Measurements from ENCODE around the gene RAB10.
"Not testable (repeated sequence)": the region's sequence is repeated elsewhere in the genome, so short reads cannot be mapped to it uniquely, and the experiment has no call there.

Gene RAB10

DNA sequence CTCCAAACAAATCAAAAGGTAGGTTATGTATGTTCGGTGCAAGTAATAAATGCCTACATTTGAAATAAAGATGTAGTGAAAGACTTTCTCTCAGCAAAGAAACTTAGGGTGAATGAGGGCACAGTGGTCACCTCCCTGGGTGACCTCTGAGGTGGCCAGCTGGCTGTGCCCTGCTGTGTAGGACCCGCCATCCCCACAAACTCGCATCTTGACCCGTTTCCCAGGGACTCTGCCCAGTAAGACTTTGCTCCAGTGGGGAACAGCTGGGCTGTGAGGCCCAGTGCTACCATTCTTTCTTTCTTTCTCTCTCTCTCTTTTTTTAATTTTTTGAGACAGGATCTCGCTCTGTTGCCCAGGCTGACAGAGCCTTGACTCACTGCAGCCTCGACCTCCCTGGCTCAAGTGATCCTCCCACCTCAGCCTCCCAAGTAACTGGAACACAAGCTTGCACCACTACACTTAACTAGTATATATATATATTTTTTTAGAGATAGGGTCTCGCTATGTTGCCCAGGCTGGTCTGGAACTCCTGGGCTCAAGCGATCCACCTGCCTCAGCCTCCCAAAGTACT is 130.8 kb downstream of the RAB10 start:
- DNase-seq, result no peak

DNA sequence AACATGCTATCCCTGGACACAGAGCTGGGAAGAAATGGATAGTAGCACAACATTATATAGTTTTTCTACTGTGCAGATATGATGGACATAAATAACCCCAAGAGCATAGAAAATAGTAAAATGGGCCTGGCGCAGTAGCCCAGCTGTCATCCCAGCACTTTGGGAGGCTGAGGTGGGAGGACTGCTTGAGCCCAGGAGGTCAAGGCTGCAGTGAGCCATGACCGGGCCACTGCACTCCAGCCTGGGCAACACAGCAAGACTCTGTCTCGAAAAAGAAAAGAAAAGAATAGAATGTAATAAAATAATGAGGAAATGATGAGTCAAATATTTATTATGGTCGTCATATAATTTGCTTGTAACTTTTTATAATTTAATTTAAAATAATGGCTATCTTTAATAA is 131.5 kb downstream of the RAB10 start:
- DNase-seq, result no peak

DNA sequence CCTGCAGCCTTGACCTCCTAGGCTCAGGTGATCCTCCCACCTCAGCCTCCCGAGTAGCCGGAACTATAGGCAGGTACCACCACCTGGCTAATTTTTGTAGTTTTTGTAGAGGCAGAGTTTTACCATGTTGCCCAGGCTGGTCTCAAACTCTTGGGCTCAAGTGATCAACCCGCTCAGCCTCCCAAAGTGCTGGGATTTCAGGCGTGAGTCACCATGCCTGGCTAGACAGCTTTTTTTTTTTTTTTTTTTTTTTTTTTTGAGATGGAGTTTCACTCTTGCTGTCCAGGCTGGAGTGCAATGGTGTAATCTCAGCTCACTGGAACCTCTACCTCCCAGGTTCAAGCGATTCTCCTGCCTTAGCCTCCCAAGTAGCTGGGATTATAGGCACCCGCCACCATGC is 132.7 kb downstream of the RAB10 start:
- not testable (repeated sequence) for DNase-seq

DNA sequence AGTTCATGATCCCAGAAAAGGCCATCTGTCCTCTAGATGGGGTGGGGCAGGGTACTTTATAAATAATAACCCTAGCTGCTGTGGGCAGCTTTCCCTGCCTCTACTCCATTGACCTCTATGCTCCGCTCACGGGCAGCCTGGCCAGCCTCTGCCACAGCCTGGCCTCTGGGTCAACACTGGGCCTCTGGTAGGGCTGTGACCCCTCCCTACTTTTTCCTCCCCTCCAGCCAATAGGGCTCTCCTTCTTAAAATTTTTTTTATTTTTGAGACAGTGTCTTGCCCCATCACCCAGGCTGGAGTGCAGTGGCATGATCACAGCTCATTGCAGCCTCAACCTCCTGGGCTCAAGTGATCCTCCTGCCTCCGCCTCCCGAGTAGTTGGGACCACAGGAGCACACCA is 134.9 kb downstream of the RAB10 start:
- no peak for DNase-seq

DNA sequence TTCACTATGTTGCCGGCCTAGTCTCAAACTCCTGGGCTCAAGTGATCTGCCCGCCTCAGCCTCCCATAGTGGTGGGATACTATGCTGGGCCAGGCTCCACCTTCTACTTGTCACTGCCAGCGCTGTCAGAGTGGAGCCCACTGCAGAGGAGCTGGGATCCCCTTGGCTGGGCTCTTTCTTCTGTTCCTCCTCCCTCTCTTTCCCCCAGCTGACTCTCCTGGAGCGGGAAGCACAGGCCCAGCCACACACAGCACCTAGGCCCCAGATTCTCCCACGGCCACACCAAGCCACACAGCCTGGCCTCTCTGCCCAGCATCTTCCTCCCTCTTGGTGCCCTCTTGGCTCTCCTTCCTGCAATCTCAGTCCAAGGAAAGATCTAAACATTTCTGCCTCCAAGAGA is 135.3 kb downstream of the RAB10 start:
- DNase-seq, result no peak

DNA sequence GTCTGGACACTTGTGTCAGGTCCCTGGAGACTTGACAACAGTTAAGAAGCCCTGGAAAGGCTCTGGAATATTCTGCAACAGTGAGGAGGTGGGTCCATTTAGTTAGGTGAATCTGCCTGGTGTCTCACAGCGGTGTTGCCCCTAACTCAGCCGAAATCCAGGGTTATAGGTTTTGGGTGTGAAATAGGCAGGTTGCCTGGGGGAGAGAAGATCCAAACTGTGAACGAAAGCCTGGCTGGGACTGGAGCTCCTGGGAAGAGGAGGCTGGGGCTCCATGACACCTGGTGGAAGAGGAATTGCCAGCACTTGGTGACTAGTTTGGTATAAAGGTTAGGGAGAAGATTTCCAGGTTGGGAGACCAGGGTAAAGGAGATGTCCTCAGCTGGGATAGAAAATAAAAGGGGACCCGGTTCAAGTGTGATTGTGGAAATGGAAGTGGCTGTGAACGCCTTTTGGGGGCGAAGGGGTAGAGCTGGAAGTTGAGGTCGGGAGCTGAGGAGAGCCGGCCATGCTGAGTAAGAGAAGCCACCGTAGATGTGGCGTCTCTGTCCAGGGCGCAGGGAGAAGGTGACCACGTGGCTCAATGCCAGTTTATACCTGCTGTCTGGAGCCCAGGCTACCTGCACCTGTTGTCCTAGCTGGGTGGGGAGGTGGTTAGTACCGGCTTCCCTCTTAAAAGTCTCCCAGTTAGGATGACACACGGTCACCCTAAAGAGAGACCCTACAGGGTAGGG is 136.0 kb downstream of the RAB10 start:
- DNase-seq, result no peak

DNA sequence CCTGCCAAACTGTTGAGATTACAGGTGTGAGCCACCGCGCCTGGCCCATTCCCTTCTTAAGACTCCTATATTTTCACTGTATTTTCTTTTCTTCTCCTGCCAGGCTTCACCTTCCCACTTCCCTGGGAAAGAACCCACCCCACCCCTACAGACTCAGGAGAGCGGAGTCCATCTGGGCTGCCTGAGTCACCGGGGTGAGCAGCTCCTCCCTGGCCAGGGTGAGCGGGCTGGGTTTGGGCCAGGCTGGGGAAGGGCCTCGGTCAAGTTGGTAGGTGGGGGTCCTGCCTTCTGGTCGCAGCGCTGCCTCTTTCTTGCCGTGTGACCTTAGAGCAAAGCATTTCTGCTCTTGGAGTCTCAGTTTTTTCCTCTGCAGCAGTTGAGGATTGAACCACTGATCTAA is 136.9 kb downstream of the RAB10 start:
- DNase-seq, result no peak

DNA sequence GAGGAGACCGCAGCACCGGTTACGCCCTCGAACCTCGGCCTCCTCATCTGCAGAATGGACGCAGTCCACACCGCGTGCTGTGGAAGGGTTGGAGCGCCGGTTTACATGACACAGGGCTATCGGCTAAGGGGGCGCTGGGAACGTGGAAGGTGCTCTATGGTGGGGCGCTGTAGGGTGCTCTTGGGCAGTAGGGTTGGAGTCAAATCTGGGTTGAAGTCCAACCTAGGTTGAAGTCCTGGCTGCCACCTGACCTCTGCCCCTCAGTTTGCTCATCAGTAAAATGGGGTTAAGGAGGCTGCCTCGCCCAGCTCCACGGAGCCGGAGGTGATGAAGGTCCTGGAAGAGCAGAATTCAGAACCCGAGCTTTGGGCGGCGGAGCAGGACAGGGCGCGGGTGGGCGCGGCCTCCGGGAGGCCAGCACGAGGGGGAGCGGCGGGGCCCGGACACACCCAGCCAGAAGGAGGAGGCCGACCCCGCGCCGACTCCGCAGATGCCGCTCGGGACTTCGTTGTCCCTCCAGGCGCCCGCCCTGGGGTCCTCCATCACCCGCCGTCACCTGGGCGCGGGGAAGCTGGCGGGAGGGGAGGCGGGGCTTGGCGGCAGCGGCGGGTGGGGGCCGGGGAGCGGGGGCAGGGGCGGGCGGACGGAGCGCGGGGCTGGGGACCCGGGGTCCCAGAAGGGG is 138.4 kb downstream of the RAB10 start:
- DNase-seq, result no peak

DNA sequence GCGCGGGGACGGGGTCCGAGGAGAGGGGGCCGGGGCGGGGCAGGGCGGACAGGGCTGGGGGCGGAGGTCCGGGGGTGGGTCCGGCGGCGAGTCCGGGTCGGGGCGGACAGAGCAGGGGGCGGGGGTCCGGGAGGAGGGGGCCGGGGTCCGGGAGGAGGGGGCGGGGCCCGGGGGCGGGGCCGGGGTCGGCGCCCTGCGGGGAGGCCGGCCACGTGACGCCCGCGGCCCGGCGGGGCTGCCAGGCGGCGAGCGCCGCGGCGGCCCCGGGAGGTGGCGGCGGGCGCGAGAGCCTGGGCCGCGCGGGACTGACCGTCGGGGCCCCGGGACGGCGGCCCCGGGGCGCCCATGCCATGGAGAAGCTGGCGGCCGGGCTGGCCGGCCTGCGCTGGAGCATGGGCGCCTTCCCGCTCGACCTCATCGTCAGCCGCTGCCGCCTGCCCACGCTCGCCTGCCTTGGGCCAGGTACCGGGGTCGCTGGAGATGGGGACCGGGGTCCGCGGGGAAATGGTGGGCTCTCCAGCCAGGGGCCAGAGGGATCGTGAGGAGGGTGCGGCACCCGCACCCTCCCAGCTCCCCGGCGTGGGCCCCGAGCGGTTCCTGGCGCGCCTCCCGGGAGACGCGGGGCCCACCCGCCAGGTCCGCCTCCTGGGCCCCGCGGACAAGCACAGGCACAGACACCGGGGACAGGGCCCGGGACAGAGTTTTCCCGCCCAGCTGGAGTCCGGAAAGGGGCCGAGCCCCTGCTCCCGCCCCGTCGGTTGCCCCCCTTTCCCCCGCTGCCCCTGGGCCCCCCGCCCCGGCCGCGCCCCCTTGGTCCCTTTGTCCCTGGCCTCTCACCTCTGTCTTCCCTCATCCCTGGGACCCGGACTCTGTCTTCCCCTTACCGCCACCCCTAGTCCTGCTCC is 139.2 kb downstream of the RAB10 start, which contains the start of gene GAREM2:
Gene GAREM2, plus strand, starts transcription at position 218 of the 905 bp plus-strand sequence. Its CDS starts 133 bp downstream, at position 351.
- no peak for DNase-seq

DNA sequence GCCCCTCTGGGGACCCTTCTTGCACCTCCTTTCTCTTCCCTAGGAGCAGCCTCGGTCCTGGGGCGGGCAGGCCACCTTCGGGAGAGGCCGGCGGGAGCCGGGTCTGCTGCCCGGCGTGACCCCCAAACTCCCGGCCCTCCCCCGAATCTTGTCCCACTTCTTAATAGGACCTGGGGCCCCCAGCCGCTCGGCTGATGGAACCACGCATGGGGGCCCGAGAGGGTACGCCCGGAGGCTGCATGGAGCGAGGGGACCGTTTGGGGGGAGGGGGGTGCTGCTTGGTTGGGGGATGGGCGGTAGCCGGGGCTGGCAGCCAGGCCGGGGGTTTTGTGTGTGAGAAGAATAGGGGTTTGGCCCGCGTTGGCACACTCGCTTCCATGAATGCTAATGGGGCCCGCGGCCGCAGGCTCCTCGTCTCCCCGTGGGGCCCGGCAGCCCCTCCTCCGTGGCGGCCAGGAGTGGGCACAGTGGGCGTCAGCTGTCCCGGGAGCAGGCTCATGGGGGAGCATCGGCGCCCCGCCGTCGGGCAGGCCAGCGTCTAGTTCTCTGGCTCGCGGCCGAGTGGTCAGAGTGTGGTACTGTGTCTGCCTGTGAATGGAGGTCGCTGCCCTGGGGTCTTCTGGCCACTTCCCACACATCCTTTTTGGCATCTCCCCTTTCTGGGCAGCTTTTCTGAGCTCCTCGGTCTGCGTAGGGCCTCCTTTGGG is 140.0 kb downstream of the RAB10 start:
- DNase-seq, result no peak

DNA sequence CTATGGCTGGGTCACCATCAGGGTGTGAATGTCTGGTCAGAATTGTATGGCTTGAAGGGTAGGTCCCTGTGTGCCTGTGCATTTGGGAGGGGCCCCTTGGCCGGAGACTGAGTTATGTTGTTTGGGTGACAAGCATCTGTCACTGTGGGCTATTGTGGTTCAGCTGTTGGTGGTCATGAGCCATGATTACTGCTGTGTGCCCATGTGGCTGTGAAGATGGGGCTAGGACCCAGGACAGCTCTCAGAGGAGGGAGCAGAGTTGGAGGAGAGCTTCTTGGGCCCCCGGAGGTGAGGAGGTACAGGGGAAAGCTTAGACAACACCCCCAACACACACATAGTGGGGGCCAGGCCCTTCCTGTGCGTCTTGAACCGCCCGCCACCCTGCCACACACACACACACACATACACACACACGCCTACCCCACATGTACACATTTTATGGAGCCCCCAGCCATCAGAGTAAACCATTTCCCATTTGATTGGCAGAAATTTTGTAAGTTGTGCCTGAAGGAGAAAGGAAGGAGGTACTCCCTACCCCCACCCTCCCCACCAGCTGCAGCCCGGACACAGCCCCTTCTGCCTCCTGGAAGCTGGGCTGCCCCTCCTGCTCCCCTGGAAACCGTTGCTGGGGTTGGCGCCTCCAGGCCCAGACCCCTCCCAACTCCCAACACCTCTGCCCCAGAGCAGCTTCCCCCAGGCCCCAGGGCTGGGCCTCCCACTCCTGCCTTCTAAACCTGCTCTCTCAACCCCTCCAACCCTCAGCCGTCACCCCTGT is 141.0 kb downstream of the RAB10 start:
- no peak for DNase-seq

DNA sequence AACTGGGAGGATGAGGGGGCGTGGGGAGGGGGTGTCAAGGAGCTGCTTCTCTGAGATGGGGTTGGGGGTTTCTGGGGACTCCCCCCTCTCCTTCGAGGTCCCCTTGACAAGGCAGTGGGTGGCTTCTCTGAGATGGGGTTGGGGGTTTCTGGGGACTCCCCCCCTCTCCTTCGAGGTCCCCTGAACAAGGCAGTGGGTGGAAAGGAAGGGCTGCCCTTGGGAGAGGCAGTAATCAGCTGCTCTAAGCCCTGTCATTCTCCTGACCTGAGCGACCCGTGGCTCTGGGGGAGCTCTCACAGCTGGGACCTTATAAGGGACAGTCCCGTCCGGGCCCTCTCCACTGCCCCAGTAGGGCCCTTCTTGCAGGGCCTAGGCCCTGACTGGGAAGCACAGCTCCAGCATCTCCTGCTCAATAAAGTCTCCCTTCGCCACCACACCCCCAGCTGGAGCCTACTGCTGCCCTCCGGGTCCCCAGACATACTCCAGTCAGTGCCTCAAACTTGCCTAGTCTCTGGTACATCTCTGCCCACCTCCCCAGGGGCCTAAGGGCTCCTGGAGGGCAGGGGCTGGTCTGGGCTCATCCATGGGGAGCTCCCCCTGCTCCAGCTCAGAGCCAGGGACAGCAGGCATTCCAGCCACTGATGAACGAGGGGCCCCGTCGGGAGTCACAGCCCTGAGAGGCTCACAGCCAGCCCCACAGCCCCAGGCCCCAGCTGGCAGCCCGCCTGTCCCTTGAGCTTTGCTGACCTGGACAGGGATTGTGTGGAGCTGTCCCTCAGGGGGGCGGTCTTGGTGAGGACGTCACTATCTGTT is 141.8 kb downstream of the RAB10 start:
- no peak for DNase-seq

DNA sequence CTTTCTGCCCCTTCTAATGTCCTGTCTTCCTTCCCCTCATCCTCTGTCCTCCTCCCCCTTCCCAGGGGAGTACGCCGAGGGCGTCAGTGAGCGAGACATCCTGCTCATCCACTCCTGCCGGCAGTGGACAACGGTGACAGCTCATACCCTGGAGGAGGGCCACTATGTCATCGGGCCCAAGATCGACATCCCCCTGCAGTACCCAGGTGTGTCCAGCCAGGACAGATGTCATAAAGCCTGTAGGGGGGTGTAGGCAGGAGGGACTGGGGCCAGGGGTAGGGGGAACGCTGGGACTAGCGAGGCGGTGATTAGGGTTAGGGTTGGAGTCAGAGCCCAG is 142.4 kb downstream of the RAB10 start:
- DNase-seq, result no peak

DNA sequence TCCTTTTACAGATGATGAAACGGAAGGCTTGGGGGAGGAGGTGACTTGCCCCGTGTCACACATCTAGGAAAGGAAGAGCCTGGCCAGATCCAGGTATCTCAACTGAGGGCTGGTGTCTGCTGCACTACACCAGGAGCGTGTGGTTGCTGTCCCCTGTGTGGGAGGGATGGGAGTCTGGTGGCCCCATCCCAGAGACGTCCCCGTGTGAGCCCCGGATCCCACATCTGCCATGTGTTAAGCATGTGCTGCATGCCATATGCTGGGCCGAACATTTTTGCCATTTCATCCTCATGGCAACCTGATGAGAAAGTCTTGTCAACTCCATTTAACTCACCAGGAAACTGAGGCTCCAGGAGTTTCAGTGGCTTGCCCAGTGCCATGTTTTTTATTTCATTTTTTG is 143.2 kb downstream of the RAB10 start:
- no peak for DNase-seq

DNA sequence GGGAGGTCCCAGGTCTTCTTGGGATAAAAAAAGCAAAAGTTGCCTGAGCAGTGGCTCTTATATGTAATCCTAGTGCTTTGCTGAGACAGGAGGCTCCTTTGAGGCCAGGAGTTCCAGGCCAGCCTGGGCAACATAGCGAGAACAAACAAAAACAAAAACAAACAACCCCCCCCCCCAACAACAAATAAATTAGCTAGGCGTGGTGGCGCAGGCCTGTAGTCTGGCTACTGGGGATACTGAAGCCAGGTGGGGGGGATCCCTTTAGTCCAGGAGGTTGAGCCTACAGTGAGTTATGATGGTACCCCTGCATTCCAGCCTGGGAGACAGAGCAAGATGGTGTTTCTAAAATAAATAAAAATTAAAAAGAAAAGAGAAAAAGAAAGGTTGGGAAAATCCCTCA is 144.4 kb downstream of the RAB10 start:
- no peak for DNase-seq

DNA sequence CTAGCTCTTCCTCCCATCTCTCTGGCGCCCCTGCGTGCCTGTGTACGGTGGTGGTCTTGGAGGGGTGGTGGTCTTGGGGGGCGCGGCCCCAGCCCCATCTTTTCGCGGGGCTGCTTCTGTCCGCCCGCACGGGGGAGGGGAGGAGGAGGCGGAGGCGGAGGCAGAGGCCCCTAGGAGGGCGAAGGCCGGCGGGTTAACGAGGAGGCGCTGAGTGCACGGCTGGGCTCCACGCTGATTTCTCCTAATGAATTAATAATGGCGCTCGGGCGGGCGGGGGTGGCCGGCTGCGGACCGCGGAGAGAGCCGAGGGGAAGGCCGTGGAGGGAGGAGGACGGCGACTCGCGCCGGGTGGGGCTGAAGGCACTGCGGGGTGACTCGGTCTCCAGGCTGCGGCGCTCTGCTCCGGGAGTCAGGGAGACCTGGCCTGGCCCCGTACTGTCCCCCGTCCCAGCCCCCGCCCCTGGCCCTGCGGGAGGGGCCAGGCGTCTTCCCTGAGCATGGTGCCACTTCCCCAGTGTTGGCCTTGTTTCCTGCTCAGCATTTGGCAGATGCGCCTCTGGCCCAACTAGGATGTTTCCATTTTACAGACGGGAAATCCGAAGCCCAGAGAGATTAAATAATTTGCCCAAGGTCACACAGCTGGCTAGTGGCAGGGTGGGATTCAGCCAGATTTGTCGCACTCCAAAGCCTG is 145.0 kb downstream of the RAB10 start:
- DNase-seq, result no peak

DNA sequence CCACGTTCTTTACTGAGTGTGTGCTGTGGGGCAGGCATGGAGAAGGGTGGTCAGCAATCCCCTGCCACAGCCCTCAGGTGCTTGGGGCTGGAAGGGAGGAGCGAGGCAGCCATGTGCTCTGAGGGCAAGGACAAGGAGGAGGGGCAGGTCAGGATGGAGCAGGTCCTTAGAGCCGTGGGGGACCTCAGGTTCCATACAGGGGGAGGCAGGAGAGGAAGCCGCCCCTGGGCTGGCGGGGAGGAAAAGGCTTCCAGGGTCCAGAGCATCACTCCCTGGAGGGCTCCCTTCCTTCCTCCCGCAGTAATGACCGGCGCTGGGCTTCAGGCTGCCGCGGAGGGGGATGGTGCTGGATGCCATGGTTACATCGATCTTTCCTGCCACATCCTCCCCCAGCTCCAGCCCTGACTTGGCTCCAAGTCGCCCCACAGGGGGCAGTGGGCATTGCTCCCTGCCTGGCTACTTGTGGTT is 145.6 kb downstream of the RAB10 start:
- DNase-seq, result no peak

DNA sequence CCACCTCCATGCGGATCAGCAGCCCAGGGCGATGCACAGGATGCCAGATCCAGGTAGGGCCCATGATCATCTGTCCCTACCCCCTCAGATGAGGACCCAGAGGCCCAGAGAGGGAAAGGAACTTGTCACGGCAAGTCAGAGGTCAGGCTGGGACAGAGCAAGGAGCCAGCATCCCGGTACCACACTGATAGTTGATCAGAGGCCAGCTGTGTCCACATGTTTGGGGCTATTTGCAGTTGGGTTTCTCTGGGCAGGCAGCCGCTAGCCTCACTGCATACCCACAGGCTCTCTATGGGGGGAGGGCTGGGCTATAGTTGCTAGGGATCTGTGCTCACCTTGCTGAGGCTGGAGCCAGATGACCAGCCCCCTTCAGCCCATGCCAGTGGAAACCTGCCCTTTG is 148.6 kb downstream of the RAB10 start:
- no peak for DNase-seq

DNA sequence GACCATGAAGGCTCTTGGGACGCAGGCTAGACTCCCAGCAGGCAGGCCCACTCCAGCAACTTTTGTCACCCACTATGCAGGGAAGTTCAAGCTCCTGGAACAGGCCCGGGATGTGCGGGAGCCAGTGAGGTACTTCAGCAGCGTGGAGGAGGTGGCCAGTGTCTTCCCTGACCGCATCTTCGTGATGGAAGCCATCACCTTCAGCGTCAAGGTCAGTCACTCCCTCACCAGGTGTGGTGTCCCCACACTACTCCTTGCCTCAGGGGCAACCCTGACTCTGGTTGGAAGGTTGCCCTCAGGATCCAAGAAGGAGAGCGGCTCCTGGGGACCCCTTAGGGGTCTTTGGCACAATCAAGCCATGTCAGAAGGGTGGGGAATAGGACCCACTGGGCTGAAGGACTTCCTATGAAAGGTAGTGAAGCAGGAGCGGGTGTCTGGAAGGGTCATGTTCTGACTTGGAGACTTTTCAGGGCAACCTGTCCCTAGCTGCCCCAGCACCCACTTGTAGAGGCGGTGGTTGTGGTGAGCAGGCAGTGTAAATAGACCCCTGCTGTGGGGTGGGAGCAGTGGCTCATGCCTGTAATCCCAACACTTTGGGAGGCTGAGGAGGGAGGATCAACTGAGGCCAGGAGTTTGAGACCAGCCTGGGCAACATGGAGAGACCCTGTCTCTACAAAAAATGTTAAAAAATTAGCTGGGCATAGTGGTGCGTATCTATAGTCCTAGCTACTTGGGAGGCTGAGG is 149.2 kb downstream of the RAB10 start:
- no peak for DNase-seq

Measured in activated CD4-positive, alpha-beta T cell treated with anti-CD3 and anti-CD28 coated beads for 4 hours (primary cell).